Mesodermal cell (in vitro differentiated cells): ENCODE results near the gene FLNC.
A peak's percentile ranks its signal among the peaks of the same experiment; 100 is the strongest.

Experiments
- H3K27ac ChIP-seq: 2 replicates; pipeline ENCODE4 v1.7.0; 2013; ENCODE audit warnings: mild to moderate bottlenecking, low read depth, low read length, moderate library complexity; ENCODE audit not compliant: severe bottlenecking
- H3K36me3 ChIP-seq: 2 replicates; pipeline ENCODE4 v1.7.1; 2013; ENCODE audit warnings: mild to moderate bottlenecking, low read length, moderate library complexity; ENCODE audit not compliant: control insufficient read depth, insufficient read depth
- H3K4me1 ChIP-seq: one replicate; pipeline ENCODE4 v1.7.1; 2013; ENCODE audit warnings: mild to moderate bottlenecking, low read length; ENCODE audit not compliant: insufficient read depth, control insufficient read depth, poor library complexity, severe bottlenecking
- H3K4me3 ChIP-seq: 2 replicates; pipeline ENCODE4 v1.7.0; 2013; ENCODE audit warnings: low read length, control low read depth, mild to moderate bottlenecking; ENCODE audit not compliant: insufficient read depth, poor library complexity, severe bottlenecking; ENCODE audit errors: extremely low read depth
- H3K9me3 ChIP-seq: 2 replicates; pipeline ENCODE4 v1.7.1; 2013; ENCODE audit warnings: mild to moderate bottlenecking, low read length, moderate library complexity; ENCODE audit not compliant: control insufficient read depth
- WGBS, 2 experiments: methylation state at CpG; one replicate each; pipeline ENCODE4 v1.1.5; 2013; ENCODE audit warnings: missing lambda C conversion rate in 2 of 2; ENCODE audit not compliant: insufficient coverage in 2 of 2; 5-methylcytosine and 5-hydroxymethylcytosine counted together

The FLNC gene

GRCh38 chr7:128833148-128833945 lies 3.1 kb downstream of the FLNC start:
- Histone ChIP-seq H3K27ac (peak overlapping the region; percentile 82), H3K4me1 (peaks cover 20% of the 10 kb centered on the region), H3K36me3 (peaks cover 43% of the 10 kb centered on the region), H3K4me3 (peak overlapping the region; percentile 93), H3K9me3 (no peaks in the 10 kb centered on the region)
- WGBS, 2 experiments = 9 to 11% methylated on average over 6 to 8 of the region's 13 CpGs

- Histone ChIP-seq H3K4me1 (peaks cover 16% of the 10 kb centered on the region), H3K27ac (peak overlapping the region; percentile 82), H3K4me3 (peak overlapping the region; percentile 93), H3K36me3 (peaks cover 49% of the 10 kb centered on the region), H3K9me3 (no peaks in the 10 kb centered on the region)
- WGBS, 2 experiments = no CpG with 5 or more reads among the region's 4 CpGs
Measured at GRCh38 chr7:128833946-128834325, 3.7 kb downstream of the FLNC start.

GRCh38 chr7:128835231-128835751 lies 5.1 kb downstream of the FLNC start:
- Histone ChIP-seq H3K27ac (no peak overlapping the region), H3K4me3 (no peak overlapping the region), H3K9me3 (no peaks in the 10 kb centered on the region), H3K4me1 (peaks cover 5% of the 10 kb centered on the region), H3K36me3 (peaks cover 62% of the 10 kb centered on the region)
- 89 to 92% methylated on average over 11 to 13 of the region's 16 CpGs for WGBS, 2 experiments

GRCh38 chr7:128835790-128836641 lies 5.8 kb downstream of the FLNC start:
- Histone ChIP-seq H3K9me3 (no peaks in the 10 kb centered on the region), H3K27ac (no peak overlapping the region), H3K4me1 (peaks cover 5% of the 10 kb centered on the region), H3K36me3 (peaks cover 70% of the 10 kb centered on the region), H3K4me3 (no peak overlapping the region)
- 88 to 95% methylated on average over 14 of the region's 14 CpGs for WGBS, 2 experiments

GRCh38 chr7:128836729-128837348 lies 6.6 kb downstream of the FLNC start:
- Histone ChIP-seq H3K27ac (no peak overlapping the region), H3K4me1 (peaks cover 5% of the 10 kb centered on the region), H3K4me3 (no peak overlapping the region), H3K9me3 (no peaks in the 10 kb centered on the region), H3K36me3 (peaks cover 78% of the 10 kb centered on the region)
- 94 to 97% methylated on average over 5 to 8 of the region's 14 CpGs for WGBS, 2 experiments

GRCh38 chr7:128837521-128837921 lies 7.3 kb downstream of the FLNC start:
- Histone ChIP-seq H3K36me3 (peaks cover 84% of the 10 kb centered on the region), H3K9me3 (no peaks in the 10 kb centered on the region), H3K4me1 (peaks cover 5% of the 10 kb centered on the region), H3K27ac (no peak overlapping the region), H3K4me3 (no peak overlapping the region)
- WGBS, 2 experiments = 95 to 97% methylated on average over 14 to 16 of the region's 16 CpGs

GRCh38 chr7:128838109-128838779 lies 8.0 kb downstream of the FLNC start:
- Histone ChIP-seq H3K36me3 (peaks cover 91% of the 10 kb centered on the region), H3K4me1 (peaks cover 2% of the 10 kb centered on the region), H3K9me3 (no peaks in the 10 kb centered on the region), H3K4me3 (no peak overlapping the region), H3K27ac (no peak overlapping the region)
- WGBS, 2 experiments = 96 to 97% methylated on average over 17 to 21 of the region's 22 CpGs

GRCh38 chr7:128838981-128839731 lies 8.9 kb downstream of the FLNC start:
- no peak overlapping the region for H3K4me3 ChIP-seq
- WGBS, 2 experiments = 95 to 96% methylated on average over 16 to 17 of the region's 17 CpGs
- H3K36me3 ChIP-seq = peaks cover 93% of the 10 kb centered on the region
- H3K4me1 ChIP-seq = no peaks in the 10 kb centered on the region
- H3K27ac ChIP-seq = no peak overlapping the region
- no peaks in the 10 kb centered on the region for H3K9me3 ChIP-seq

- 86 to 96% methylated on average over 3 to 11 of the region's 13 CpGs for WGBS, 2 experiments
- Histone ChIP-seq H3K9me3 (no peaks in the 10 kb centered on the region), H3K36me3 (peaks cover 99% of the 10 kb centered on the region), H3K27ac (no peak overlapping the region), H3K4me1 (no peaks in the 10 kb centered on the region), H3K4me3 (no peak overlapping the region)
Measured at GRCh38 chr7:128839751-128840177, 9.6 kb downstream of the FLNC start.
